WI38 (cell line): ENCODE measurements around the gene RASAL2.
"Not testable (repeated sequence)": the region's sequence is repeated elsewhere in the genome, so short reads cannot be mapped to it uniquely, and the experiment has no call there.

ENCODE experiments used
- H3K4me3 ChIP-seq: 2 replicates; pipeline ENCODE4 v1.5.1; 2011; ENCODE audit warnings: low read depth, mild to moderate bottlenecking, control low read depth, low read length
- CTCF ChIP-seq: IDR thresholded peaks from 2 replicates; pipeline ENCODE4 v1.5.1; 2012; ENCODE audit warnings: low read depth, mild to moderate bottlenecking, control low read depth, low read length

Gene RASAL2

DNA sequence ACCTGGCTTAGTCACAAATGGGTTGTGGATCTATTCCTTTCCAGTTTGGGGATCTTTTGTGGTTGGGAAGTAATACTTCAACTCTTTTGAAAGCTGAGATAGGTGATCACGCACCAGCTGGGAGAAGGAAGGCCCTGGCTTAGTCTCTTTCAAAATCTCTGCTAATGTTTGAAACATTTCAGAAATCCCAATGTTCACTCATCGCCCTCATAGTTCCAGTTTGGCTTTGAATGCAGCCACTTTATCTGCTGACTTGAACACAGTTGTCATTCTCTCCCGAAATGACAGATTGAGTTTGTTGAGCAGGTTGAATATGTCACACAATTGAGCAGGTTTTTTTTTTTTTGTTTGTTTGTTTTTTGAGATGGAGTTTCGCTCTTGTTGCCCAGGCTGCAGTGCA, 24.6 kb downstream of the RASAL2 start:
- no peak overlapping the region for H3K4me3 ChIP-seq
- TF ChIP-seq CTCF: no peak

DNA sequence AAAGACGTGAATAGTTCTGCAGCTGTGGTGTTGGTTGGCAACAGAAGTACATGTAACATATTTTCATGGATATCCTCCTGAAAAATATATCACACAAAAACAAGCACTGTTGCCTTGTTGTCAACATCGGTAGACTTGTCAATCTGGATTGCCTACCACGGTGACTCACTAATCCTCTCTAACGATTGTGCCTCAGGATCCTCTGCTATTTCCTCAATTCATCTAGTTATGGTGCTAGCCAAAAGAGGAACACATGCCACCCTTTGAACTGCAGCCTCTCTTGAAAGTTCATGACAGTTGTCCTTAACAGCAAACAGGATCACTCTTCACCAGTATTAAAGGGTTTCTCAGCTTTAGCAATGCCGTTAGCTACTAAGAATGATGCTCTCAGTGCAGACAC, 25.7 kb downstream of the RASAL2 start:
- no peak for TF ChIP-seq CTCF
- H3K4me3 ChIP-seq: no peak overlapping the region

DNA sequence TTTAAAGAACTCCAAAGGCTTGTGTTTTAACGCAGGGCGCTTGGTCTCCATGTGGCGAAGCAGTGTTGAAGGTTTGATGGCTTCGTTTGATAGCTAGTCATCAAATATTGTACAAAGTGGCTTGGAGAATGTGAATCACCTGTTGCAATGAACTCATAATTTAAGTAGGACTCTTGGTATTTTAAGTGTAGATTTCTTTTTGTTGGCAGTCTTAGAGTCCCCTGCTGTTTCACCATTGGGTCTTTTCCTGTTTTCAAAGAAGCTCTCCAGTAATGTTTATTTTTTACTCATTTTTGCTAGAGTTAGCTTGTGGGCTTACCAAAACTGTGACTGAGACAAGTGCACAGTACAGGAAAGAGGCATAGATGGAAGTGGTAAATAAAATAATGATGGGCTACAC, 26.2 kb downstream of the RASAL2 start:
- no peak overlapping the region for H3K4me3 ChIP-seq
- TF ChIP-seq CTCF: no peak

DNA sequence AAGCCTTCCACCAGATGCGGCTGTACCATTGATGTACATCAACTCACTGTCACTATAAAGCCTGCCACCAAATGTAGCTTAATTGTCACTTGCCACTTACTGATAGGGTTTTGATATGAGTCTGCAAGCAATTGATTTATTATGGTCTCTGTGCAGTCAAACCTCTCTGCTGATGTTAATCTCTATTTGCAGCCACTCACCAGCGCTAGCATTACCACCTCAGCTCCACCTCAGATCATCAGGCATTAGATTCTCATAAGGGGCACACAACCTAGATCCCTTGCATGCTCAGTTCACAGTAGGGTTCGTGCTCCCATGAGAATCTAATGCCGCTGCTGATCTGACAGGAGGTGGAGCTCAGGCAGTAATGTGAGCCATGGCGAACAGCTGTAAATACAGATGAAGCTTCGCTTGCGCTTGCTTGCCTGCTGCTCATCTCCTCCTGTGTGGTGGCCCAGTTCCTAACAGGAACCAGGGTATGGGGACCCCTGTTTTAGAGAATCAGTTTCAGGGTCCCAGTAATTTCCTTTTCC, 26.7 kb downstream of the RASAL2 start:
- H3K4me3 ChIP-seq: not testable (repeated sequence)

- TF ChIP-seq CTCF: no peak
- H3K4me3 ChIP-seq: peak overlapping the region; percentile 17; the same call in 1 of the 2 replicates
Measured at GRCh38 chr1:178121883-178122282, 28.0 kb downstream of the RASAL2 start.

GRCh38 chr1:178122283-178122682, 28.4 kb downstream of the RASAL2 start:
- no peak for TF ChIP-seq CTCF
- H3K4me3 ChIP-seq: peak overlapping the region; percentile 17; the same call in 1 of the 2 replicates

- no peak overlapping the region for H3K4me3 ChIP-seq
- TF ChIP-seq CTCF: no peak
Measured at GRCh38 chr1:178124115-178124514, 30.2 kb downstream of the RASAL2 start.

DNA sequence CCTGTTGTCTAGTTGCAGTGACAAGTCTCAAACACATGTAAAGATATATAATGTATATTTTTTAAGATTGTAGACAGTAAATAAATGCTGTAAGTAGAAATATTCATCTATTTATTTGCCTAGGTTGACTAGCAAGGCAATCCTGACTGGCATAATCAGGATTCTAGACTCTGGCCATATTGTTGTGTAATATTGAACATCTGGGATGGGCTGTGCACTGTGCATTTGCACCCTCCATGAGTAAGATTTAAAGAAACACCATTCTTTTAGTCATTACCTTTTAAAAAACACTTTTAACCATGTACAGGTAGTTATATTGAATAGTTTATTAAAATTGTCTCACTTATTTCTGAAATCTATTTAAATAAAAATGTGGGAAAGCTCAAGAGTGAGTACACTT, 32.4 kb downstream of the RASAL2 start:
- no peak for TF ChIP-seq CTCF

More for the DNA sequence above, 32.4 kb downstream of the RASAL2 start:
- H3K4me3 ChIP-seq: no peak overlapping the region
